ENCODE measurements around the gene NOS1AP.
"Not testable (repeated sequence)": the region's sequence is repeated elsewhere in the genome, so short reads cannot be mapped to it uniquely, and the experiment has no call there.

Gene NOS1AP

GRCh38 chr1:162397039-162397448 lies 327.6 kb downstream of the NOS1AP start:
- no peak overlapping the region for H3K4me3 ChIP-seq (ENCODE audit: low read depth, low read length)
- peak; percentile 23 for DNase-seq (ENCODE audit: low read depth)

- no peak for DNase-seq (ENCODE audit: low read depth)
- H3K4me3 ChIP-seq (ENCODE audit: low read depth, low read length): no peak overlapping the region
Observed at GRCh38 chr1:162397943-162398560, 328.6 kb downstream of the NOS1AP start.

- no peak overlapping the region for H3K4me3 ChIP-seq (ENCODE audit: low read depth, low read length)
- DNase-seq (ENCODE audit: low read depth): no peak
Observed at GRCh38 chr1:162398999-162399580, 329.6 kb downstream of the NOS1AP start.

- no peak overlapping the region for H3K4me3 ChIP-seq (ENCODE audit: low read depth, low read length)
- DNase-seq (ENCODE audit: low read depth): no peak
Observed at GRCh38 chr1:162400790-162401355, 331.4 kb downstream of the NOS1AP start.

GRCh38 chr1:162404550-162405160 lies 335.2 kb downstream of the NOS1AP start:
- H3K4me3 ChIP-seq (ENCODE audit: low read depth, low read length): no peak overlapping the region
- peak; percentile 62 for DNase-seq (ENCODE audit: low read depth)

GRCh38 chr1:162405800-162406199 lies 336.3 kb downstream of the NOS1AP start:
- no peak for DNase-seq (ENCODE audit: low read depth)
- no peak overlapping the region for H3K4me3 ChIP-seq (ENCODE audit: low read depth, low read length)

- no peak for DNase-seq (ENCODE audit: low read depth)
- H3K4me3 ChIP-seq (ENCODE audit: low read depth, low read length): no peak overlapping the region
Observed at GRCh38 chr1:162406811-162407210, 337.3 kb downstream of the NOS1AP start.

- DNase-seq (ENCODE audit: low read depth): no peak
- H3K4me3 ChIP-seq (ENCODE audit: low read depth, low read length): no peak overlapping the region
Observed at GRCh38 chr1:162407539-162407938, 338.0 kb downstream of the NOS1AP start.

GRCh38 chr1:162412002-162412401 lies 342.5 kb downstream of the NOS1AP start, which contains the start of gene SH2D1B:
SH2D1B (minus strand) TSS chr1:162412136; CDS start chr1:162412016, 120 bp downstream.
- DNase-seq (ENCODE audit: low read depth): no peak
- no peak within 1 kb of the TSS for H3K4me3 ChIP-seq (ENCODE audit: low read depth, low read length)

- H3K4me3 ChIP-seq (ENCODE audit: low read depth, low read length): no peak overlapping the region
- no peak for DNase-seq (ENCODE audit: low read depth)
Observed at GRCh38 chr1:162416215-162416614, 346.7 kb downstream of the NOS1AP start.

GRCh38 chr1:162416909-162417308 lies 347.4 kb downstream of the NOS1AP start:
- no peak for DNase-seq (ENCODE audit: low read depth)
- H3K4me3 ChIP-seq (ENCODE audit: low read depth, low read length): no peak overlapping the region

GRCh38 chr1:162417650-162418049 lies 348.2 kb downstream of the NOS1AP start:
- H3K4me3 ChIP-seq (ENCODE audit: low read depth, low read length): no peak overlapping the region
- no peak for DNase-seq (ENCODE audit: low read depth)

- not testable (repeated sequence) for H3K4me3 ChIP-seq (ENCODE audit: low read depth, low read length); DNase-seq (ENCODE audit: low read depth)
Observed at GRCh38 chr1:162418584-162418983, 349.1 kb downstream of the NOS1AP start.

- DNase-seq (ENCODE audit: low read depth); H3K4me3 ChIP-seq (ENCODE audit: low read depth, low read length): not testable (repeated sequence)
Observed at GRCh38 chr1:162419450-162419931, 350.0 kb downstream of the NOS1AP start.

Measured in skeletal muscle cell (primary cell).